SU-DHL-6 (cell line): ENCODE data around the gene TRMT1.

ENCODE experiments used
- EZH2phosphoT487 ChIP-seq: fragments of 200-600 bp; sonication (generic), shearing (Covaris generic); conservative IDR thresholded peaks from 2 replicates; pipeline ENCODE4 v1.6.1; 2018; ENCODE audit warnings: mild to moderate bottlenecking, antibody characterized with exemption, low read length, moderate library complexity, mixed read lengths
- TF ChIP-seq, protein P1 (sequence below): fragments of 200-600 bp; sonication (generic); IDR thresholded peaks from one replicate; pipeline ENCODE4 v1.5.1; 2017; ENCODE audit warnings: antibody characterized with exemption, mild to moderate bottlenecking, low read length, moderate library complexity; ENCODE audit not compliant: insufficient read depth, poor library complexity, severe bottlenecking

DNA sequence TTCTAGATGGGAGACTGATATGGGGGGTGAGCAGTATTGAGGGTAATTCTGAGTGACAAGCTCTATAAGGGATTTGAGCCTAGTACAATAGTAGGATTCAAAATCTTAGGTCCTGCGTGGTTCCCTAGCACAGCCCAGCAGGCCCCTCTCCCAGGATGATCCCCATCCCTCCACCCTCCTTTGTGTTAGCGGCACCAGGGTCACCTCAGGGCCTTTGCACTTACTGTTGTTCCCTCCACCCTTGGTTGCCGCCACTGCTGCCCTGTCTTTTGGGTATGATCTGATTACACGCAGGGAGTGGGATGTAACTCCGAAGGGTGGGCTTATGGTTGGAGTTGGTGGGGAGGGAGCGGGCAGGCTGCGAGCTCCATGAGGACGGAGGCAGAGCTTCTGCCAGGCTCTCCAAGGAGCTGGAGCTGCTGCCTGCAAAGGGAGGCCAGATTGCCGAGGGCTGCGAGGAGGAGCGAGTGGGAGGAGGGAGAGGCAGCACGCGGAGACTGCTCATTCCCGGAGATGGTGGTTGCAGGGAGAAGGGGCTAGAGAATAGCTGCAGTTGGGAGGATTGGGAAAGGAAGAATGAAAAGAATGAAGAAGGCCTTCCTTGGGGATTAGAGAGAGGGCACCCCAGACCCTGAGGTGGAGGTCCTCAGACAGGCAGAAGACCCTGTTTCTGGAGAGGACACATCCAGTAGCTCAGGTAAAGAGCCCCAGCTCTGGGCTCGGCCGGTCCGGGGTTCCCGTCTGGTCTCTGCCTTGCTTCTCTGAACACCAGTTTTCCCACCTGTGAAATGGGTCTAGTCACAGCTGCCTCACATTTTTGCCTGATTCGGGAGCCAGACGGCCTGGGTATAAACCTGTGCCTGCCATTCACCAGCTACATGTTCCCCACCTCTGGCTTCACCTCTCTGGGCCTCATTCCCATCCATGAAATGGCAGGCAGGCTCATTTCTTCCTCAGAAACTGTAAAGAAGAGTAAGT is 6.7 kb upstream of the TRMT1 start:
- TF ChIP-seq EZH2phosphoT487: no peak
- TF ChIP-seq, protein P1, sequence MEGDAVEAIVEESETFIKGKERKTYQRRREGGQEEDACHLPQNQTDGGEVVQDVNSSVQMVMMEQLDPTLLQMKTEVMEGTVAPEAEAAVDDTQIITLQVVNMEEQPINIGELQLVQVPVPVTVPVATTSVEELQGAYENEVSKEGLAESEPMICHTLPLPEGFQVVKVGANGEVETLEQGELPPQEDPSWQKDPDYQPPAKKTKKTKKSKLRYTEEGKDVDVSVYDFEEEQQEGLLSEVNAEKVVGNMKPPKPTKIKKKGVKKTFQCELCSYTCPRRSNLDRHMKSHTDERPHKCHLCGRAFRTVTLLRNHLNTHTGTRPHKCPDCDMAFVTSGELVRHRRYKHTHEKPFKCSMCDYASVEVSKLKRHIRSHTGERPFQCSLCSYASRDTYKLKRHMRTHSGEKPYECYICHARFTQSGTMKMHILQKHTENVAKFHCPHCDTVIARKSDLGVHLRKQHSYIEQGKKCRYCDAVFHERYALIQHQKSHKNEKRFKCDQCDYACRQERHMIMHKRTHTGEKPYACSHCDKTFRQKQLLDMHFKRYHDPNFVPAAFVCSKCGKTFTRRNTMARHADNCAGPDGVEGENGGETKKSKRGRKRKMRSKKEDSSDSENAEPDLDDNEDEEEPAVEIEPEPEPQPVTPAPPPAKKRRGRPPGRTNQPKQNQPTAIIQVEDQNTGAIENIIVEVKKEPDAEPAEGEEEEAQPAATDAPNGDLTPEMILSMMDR: no peak
